IMR-90 (cell line): ENCODE measurements around the gene KCNJ4.

Source experiments
- CTCF ChIP-seq: conservative IDR thresholded peaks from 2 replicates; pipeline ENCODE4 v1.5.1; 2012; ENCODE audit warnings: mild to moderate bottlenecking, low read depth, low read length, improper control_type of control experiment
- FOS ChIP-seq: fragments of 150-350 bp; IDR thresholded peaks from 2 replicates; pipeline ENCODE4 v1.6.1; 2016; ENCODE audit warnings: low read depth, low read length
- MAFK ChIP-seq: IDR thresholded peaks from 2 replicates; pipeline ENCODE4 v1.6.1; 2012; ENCODE audit warnings: low read depth, low read length, improper control_type of control experiment
- POLR2A ChIP-seq: IDR thresholded peaks from 2 replicates; pipeline ENCODE4 v1.6.1; 2012; ENCODE audit warnings: mild to moderate bottlenecking, low read depth, low read length
- RAD21 ChIP-seq: IDR thresholded peaks from 2 replicates; pipeline ENCODE4 v1.6.1; 2012; ENCODE audit warnings: low read length, improper control_type of control experiment
- USF2 ChIP-seq: fragments of 150-350 bp; IDR thresholded peaks from 2 replicates; pipeline ENCODE4 v1.6.1; 2017; ENCODE audit warnings: mild to moderate bottlenecking, antibody characterized with exemption, low read length, low read depth

DNA sequence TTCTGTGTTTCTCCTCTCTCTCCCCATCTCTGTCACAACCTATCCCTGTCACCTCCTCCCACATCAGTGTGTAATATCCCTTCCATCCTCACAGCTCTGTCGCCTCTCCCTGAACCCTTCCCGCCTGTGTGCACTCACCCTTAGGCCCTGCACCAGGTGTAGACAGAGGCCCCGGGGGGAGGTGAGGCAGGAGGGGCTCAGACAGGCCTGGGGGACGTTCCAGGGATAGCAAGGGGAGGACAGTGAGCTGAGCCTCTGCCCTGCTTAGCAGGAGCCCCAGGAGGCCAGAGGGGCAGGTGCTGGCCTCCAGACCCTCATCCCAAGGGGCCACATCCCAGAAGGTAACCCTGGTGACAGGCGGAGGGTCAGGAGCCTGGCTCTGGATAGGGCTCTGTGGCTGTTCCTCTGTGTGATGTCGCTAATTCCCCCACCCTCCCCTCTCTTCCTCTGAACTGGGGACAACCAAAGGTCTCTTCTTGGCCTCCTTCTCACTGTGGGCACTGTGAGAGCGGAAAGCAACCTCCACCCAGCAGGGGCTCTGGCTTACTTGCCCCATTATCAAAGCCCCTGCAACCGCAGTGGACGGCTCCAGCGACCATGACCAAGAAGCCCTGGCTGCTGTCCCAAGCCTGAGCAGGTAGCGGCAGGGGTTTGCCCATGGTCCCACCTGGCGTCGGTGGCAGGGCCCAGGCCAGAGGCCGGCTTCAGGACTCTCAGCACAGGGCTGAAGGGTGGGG, 35.7 kb downstream of the KCNJ4 start:
- TF ChIP-seq CTCF (no peak), MAFK (no peak), POLR2A (no peak), RAD21 (no peak), USF2 (no peak), FOS (no peak)
